Muscle of arm (tissue), 14 donors: ENCODE results near the gene FGFBP1. TPM values are rescaled to one million over a fixed set of nuclear protein-coding genes. Genes with fewer than 3 reads are reported as not detected.

ENCODE experiments used
- DNase-seq: peaks from one replicate; pipeline ENCODE4 v3.0.0-alpha.2; 2013
- long read RNA-seq, 11 donors: transcript quantifications; one replicate each; lab custom pipeline, GENCODE V29; 2026
- polyA plus RNA-seq, 12 donors: library from polyadenylated mRNA; unstranded; fragments of 120-200 nt; gene quantifications; one replicate each; pipeline ENCODE4 v1.2.1, GENCODE V29; 2013; ENCODE audit not compliant: insufficient read length in 12 of 12

The FGFBP1 gene
- polyA plus RNA-seq, result 1 to 10 TPM in 2 of 12 donors, under 1 TPM in 2, not detected in 8; 0.20 to 1.4 (median 0.74) TPM
- long read RNA-seq, donor 1, result 0 reads
- long read RNA-seq, donor 2, result 0 reads
- long read RNA-seq, donor 3, result 0 reads
- long read RNA-seq, donor 4, result 0 reads
- long read RNA-seq, donor 5, result 0 reads
- long read RNA-seq, donor 6, result 0 reads
- long read RNA-seq, donor 7, result 0 reads
- long read RNA-seq, donor 8, result 0 reads
- long read RNA-seq, donor 9, result 0 reads
- long read RNA-seq, donor 10, result 0 reads
- long read RNA-seq, donor 11, result 0 reads

DNA sequence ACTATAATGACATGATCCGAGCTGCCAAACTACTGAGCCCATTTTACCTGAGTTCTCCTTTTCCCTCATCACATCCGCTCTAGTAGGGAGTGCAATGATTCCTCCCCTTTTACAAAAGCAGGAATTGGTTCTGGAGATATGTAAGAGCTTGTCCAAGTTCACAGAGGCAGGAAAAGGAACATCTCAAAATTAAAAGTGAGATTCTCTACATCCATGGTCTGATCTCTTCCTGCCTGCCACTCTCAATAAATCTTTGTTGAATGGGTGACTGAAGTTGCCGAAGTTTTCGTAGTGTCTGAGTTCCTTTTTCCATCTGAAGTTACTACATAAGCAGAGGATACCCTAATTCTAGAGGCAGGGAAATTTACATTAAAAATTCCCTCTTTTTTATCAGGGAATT is at the start of gene FGFBP1:
Gene FGFBP1, minus strand, starts transcription at position 101 of the 400 bp plus-strand sequence. CDS start 2,108 bp downstream, outside the sequence.
- DNase-seq, result no peak

DNA sequence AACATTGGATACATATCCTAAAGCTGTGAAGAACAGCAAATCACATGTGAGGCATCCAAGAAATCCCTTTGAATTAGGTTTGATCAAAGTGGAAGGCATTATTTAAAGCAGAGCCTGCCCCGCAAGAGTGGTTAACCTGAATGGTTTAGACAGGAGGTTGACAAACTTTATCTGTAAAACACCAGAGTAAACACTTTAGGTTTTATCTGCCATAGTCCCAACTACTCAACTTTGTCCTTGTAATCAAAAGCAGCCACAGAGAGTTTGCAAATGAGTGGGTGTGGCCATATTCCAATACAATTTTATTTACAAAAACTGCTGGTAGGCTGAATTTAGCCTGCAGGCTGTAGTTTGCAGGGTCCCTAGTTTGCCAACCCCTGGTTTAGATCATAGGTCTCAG is 49.7 kb upstream of the FGFBP1 start:
- no peak for DNase-seq

DNA sequence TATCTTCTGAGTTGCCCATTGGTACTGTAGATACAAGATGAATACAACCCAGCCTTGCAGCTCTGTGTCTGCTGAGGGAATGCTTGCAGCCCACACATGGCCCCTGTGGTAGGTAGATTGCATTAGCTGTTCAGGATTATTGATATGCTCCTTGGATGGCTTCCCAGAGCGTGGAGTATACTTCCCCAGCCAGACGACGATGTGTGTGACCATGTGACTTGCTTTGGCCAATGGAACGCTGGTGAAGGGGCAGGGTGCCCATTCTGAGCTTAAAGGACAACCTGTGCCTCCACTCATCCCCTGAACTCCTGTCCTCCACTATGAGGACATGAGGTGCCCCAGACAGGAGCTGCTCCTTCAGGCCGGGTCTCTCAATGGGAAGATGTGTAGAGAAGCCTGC is 48.4 kb upstream of the FGFBP1 start:
- no peak for DNase-seq

DNA sequence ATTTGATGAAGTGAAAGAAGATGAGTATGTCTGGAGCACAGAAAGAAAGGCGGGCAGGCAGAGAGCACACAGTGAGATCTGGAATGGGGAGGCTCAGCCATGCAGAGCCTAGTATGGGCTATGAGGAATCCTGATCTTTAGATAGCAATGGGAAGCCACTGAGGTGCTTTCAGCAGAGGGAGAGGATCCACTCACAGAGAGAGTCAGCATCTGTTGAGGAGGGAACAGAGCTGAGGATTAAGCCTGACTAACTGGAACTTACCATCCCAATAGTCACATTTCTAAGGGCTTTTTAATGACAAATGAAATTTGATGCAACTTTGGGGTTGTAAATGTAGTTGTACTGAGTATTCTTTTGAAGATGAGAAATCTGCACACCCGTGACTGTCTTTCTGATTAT is 45.1 kb upstream of the FGFBP1 start:
- DNase-seq, result no peak

DNA sequence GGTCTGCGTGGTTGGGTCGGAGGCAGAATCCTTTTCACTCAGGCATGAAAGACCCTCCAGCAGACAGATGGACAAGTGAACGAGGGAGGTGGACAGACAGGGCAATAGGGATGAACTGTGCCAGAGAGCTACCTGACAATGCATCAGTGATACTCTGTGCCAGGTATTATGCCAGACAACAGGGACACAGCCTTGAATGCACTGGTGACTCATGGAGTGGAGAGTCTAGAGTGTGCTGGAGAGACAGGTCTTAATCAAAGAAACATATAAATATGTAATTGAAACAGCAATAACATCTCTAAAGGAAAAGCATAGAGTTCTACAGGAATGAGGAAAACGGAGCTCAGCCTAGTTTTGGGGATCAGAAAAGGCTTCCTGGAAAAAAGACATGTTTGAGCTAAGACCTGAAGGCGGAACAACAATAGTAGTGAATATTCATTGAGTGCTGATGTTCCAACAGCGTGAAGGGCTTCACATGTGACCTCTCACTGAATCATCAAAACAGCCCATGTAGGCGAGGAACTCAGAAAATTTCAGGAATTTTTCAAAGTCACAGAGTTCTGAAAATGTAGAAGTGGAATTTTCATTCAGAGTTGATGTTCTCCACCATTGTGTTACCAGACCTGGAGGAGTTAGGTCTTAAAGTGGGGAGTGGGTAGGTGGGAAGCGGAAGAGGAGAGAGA is 44.4 kb upstream of the FGFBP1 start:
- no peak for DNase-seq

DNA sequence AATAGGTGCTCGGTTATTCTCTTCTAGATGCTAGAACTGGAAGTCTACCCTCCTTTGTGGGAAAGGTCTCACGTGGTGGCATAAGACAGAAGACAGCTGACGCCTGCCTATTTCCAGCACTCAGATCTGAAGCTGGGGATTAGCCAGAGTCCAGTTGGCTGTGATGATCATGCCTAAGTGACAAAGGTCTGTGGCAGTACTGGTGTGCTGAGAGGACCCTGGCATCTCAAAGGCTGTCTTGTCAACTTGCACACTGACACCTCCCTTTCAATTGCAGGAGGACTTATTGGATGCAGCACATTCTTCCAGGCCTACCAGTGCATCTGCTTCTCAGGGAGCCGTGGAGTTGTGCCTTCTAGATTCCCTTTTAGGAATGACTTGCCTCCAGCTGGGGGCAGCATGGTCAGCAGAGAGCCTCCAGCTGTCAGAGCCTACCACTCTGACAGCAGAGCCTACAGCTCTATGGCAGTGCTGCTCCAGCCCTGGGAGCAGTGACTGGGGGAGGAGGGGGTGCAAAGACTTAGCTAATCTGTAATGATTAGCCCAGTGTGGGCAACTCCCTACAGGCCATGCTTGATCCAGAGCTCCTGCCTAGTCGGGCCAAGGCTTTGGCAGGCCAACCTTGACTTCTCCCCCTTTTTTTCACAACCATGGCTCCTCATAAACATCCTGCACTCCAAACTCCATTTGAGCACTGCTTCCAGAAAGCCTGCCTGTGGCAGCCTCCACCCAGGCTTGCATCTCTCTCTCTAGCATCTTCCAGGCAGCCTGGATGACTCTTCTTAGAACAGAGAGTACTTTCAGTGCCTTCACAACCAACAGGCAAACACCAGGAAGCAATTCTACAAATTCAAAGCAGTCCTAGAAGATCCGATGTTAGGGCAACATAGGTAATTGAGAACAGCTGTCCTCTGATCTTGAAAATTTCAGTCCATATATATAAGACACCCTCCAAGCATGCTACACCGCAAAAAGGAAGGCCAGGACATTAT is 38.2 kb upstream of the FGFBP1 start:
- DNase-seq, result no peak

DNA sequence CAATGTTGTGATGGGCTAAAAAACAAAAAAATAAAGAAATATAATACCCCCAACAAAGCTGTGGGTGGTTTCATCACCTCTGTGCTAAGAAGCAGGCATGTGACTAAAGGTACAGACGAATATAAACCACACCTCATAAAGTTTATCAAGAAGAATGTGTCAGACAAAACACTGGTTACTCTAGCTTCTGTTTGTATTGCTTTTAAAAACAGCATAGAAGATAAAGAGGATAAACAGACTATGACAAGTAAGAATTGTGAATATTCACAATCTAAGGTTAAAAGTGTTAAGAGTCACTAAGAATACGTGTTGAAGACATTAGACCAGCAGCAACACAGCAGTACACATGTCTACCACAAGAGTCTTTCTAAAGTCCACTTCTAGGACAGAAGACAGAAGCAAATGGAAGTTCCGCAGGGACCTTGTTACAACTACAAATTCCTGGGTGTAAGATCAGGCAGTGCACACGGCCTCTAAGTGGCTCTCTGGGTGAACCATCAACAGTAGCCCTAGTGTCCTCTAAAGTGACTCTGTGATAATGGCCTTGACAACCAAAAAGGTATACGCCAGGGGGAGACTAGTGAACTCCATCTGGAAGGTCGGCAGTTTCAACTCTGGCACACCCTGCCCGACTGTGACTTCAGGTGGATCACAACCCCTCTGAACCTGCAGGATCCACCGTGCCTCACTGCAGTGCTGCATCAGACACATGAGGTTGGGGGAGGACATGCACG is 32.7 kb upstream of the FGFBP1 start:
- DNase-seq, result no peak

DNA sequence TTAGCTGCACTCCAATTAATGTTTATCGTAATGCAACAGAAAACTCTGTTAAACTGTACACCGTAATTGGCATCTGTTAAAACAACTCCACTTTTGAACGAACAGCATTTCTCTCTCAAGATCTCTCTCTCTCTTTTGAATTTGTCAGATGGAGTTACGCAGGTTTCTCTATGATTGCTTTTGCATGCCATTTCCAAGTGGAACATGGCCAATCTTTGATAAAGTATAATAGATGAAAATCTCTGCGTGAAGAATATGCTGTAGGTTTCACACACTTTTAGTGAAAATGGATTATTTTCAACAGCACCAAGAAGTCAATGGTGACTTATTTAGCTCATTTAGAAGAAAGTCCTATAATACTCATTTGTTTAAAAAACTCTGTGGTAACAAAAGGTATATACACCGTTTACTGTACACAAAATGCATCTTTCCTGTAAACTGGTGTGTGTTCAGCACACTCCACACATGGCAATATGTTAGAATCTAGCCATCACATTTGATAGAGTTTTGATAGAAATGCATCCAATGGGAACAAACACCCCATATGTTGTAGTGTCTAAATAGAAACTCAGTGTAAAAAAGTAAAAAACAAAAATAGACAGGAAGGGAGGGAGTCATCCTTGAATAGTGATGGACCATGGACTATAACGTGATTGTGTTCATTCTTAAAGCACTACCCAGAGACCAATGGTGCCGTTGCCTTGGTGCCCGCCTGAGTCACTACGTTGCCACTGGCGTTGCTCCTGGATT is 30.2 kb upstream of the FGFBP1 start:
- DNase-seq, result no peak

DNA sequence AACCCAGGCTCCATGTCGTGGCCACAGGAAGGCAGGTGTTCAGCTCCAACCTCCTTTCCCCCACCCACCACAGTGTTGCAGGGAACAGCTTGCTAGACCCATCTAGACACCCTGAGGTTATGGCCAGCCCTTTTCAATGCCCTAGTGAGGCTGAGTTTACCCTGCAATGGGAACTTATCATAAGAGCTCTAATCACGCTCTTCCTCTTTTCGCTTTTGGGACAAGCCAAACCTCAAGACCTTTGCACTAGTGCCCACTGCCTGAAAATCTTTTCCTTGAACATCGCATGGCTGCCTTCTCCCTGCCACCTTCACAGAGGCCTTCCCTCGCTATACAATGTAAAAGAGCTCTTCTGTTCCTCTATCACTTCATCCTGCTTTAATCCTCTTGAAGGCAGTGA is 26.8 kb upstream of the FGFBP1 start:
- no peak for DNase-seq

DNA sequence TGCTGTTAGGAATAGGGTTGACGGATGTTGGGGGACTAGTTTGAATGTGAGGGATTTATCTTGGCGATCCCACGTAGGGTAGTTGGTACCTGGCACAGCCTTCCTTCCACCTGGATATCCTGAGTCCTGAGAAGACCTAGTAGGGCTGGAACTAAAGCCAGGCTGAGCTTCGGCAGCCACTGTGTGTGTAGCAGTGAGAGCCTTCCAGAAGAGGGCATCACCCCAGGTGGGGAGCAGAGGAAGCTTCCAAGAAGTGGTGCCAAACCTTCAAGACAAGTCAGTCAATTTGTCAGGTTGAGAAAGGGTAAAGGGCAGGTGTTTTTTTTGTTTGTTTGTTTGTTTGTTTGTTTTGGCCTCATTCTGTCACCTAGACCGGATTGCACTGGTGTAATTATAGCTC is 25.6 kb upstream of the FGFBP1 start:
- DNase-seq, result no peak

DNA sequence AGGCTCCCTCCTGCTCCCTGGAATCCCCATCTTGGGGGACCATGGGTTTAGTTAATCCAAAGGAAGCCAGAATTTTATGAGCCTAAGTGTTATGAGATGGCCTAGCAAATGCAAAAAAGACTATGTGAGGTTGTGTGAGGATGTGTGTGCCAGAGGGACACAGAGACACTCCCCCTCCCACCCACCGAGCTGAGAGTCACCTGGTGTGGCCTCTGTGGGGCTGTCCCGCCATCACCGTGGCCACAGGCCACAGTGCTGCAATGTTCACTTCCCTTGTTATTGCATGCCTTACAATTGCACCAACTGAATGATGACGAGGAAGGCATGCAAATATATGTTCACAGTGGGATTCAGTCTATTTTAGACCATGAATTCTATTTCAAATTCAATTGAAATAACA is 25.0 kb upstream of the FGFBP1 start:
- DNase-seq, result no peak

DNA sequence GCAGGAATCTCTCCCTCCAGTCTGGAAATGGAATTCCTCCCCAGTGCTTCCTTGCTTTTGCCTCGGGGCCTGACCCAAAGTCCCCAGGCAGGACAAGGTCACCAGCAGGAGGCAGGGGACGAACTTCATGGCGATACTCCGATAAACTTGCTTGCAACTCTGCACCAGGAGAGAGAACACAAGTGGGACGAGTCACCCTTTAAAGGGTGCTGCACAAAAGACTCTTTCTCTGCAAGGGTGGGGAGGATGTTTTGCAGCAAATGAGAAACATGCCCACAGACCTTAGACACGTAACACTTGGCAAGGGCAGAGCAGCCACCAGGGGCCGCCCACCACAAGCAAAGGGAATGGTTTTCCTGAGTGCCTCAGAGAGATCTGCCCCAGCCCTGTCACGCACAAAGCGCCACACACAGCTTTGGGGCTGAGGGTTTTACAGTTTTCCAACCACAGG is 24.5 kb upstream of the FGFBP1 start, which contains the start of gene FGFBP2:
Gene FGFBP2, minus strand, starts transcription at position 175 of the 451 bp plus-strand sequence. Its CDS starts 46 bp downstream, at position 129.
- no peak for DNase-seq

DNA sequence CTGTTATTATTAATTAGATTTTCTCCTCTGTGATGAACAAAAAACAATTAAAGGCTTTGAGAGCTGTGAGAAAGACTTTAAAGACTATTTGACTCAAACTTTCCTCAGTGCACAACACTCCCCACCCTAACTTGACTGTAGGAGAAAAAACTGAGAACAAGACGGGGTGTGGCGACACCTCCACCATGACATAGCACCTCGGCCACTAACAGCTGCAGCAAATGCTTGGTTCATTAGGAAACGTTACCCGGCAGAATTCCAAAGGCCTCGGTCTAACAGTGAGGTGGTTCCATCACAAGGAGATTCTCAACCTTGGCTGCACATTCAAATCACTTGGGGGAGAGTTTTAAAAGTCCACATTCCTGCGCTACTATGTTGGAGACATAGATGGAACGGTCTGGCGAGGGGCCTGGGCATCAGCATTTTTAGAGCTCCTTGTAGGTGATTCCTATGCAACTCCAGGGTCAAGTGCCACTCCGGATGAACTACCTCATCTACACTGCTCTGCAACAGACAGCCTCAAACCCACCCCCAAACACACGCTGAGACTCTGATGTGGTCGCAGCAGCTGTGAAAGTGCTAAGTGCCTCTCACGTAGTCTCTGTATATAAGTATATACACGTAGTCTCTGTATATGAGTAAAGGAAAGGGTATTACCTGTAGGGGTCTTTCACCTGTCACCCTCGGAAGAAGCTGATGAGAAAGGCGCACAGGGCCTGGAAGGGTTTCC is 23.4 kb upstream of the FGFBP1 start:
- DNase-seq, result no peak

DNA sequence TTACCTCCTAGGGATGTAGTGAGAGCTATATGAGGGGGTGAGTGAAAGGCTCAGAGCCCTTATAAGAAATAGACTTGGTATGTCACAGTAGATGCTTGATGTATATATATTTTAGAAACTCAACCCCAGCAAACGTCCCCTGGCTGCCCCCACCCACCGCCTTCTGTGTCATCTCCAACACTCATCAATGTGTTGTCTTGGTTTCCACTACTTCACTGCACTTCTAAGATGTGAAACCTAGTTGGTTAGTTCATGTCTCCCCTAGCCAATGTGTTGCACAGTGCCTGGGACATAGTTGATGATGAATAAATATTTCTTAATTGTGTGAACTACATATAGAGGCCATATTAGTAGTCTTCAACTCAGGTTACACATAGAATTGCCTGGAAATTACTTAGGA is 20.0 kb upstream of the FGFBP1 start:
- no peak for DNase-seq

DNA sequence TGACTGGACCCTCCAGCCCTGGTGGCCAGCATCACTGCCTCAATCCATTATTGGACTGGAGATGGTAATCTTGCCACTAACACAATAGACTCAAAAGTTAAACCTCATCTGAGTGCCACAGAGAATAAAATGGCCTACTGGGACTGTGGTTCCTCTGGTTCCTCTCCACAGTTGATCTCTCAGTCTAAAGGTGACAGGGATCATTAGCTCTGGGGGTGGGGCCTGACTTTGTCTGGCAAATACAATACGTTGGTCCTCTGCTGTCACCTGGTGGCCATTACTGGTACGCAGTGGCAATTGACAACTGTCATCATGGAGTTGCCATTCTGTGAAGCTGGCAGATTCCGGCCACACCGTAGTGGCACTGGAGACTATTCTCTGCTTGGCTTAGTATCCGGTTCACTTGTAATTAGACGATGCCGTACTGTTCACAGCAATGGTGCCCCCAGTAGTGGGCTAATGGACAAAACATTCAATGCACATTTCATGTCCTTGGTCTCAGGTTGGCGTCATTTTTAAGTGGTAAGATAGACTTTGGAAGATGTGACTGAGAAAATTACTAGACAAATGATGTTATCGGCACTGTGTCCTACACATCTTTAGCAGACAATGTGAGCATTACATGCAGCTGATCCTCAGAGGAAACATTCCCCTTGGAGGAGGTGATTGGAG is 17.8 kb upstream of the FGFBP1 start:
- DNase-seq, result peak; percentile 29

DNA sequence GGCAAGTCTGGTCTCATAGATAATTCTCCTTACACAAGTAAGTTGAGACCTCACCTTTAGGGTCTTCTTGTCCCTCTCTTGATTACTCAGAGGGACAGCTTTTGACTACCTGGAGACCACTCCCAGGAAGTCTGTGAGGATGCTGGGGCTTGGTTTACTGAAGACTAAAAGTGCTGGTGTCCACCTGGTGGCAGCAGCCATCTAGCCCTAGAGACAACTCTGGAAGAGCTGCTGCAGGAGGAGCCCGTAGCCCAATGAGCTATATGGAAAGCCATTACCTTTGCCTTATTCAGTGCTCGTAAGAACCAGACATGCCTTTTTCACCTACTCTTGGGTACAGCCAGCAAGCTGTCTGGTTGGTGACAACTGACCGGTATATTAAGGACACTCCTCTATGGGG is 17.1 kb upstream of the FGFBP1 start:
- DNase-seq, result no peak

DNA sequence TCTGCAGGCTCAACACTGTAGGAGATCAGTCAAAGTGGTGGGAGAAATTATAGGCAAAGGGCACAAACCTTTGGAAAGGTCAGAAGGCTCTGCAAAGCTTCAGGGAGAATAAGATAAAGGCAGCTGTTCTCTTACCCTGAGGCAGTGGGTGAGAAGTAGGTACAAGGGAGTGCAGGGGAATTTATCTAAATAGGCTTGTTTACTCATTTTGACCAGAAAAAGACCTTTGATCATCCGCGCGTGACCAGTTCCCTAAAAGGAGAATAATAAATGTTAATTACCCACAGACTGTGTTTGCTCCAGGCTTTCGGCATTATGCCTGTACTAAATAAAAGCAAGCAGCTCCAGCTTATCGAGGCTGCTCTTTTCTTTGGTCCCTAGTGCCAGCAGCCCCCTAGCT is 15.1 kb upstream of the FGFBP1 start:
- no peak for DNase-seq

DNA sequence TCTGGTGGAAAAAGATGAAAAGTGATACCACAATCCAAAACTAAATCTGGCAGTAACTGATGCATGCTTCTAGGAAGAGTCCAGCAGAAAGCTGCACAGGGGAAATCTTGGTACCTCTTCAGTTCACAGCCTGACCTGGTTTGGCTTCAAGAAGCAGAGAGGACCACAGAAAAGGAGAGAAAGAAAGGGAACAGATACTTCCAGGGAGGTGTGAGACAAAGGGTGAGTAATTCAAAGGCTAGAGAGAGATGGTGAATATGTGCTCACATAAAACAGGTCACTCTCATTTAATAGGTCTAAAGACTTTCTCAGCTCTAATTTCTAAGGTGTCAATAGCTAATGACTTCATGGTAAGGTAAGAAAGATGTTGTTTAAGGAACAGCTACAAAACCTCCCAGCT is 13.2 kb upstream of the FGFBP1 start:
- DNase-seq, result no peak

DNA sequence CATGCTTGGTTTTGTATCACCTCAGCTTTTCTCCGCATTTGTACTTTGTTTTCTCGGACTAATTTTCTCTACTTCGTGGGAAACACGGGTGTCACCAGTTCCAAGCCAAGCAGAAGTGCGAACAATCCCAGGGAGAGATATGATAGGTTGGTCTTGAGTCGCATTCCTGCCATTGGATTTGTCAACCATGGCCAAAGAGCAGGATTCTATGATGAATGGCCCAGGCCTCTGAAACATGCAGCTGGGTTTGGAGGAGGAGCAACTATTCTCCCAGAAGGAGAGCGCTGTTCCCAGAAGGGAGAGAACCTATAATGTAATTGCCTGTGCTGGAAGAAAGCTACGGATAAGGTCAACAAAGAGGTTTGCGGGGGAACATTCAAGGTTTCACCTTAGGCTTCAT is 10.3 kb upstream of the FGFBP1 start:
- DNase-seq, result no peak
